Mucosa of stomach (tissue), 1 donor: Measurements from ENCODE around the gene PRRT1.

Experiments used
- H3K27me3 ChIP-seq: one replicate; pipeline ENCODE4 v1.7.0; 2013; ENCODE audit warnings: mild to moderate bottlenecking, low read length; ENCODE audit not compliant: control insufficient read depth, insufficient read depth
- H3K36me3 ChIP-seq: one replicate; pipeline ENCODE4 v1.7.0; 2013; ENCODE audit warnings: low read length; ENCODE audit not compliant: control insufficient read depth, insufficient read depth
- H3K4me1 ChIP-seq: one replicate; pipeline ENCODE4 v1.7.0; 2013; ENCODE audit warnings: mild to moderate bottlenecking, low read length; ENCODE audit not compliant: control insufficient read depth, insufficient read depth
- H3K4me3 ChIP-seq: one replicate; pipeline ENCODE4 v1.7.0; 2013; ENCODE audit warnings: low read length
- H3K9ac ChIP-seq: one replicate; pipeline ENCODE4 v1.7.0; 2013; ENCODE audit warnings: mild to moderate bottlenecking, low read length, moderate library complexity
- H3K9me3 ChIP-seq: one replicate; pipeline ENCODE4 v1.7.0; 2013; ENCODE audit warnings: mild to moderate bottlenecking, low read length, moderate library complexity; ENCODE audit not compliant: control insufficient read depth
- donor health status: Pancreatic carcinoma.

Gene PRRT1

GRCh38 chr6:32132110-32132509 lies 19.6 kb downstream of the PRRT1 start:
- Histone ChIP-seq H3K4me1 (peaks cover 18% of the 10 kb centered on the region), H3K36me3 (no peaks in the 10 kb centered on the region)

GRCh38 chr6:32131439-32131948 lies 20.2 kb downstream of the PRRT1 start:
- peaks cover 22% of the 10 kb centered on the region for H3K4me1 ChIP-seq
- no peaks in the 10 kb centered on the region for H3K27me3 ChIP-seq
- H3K9ac ChIP-seq = no peak overlapping the region
- H3K9me3 ChIP-seq = no peaks in the 10 kb centered on the region
- no peaks in the 10 kb centered on the region for H3K36me3 ChIP-seq
- H3K4me3 ChIP-seq = no peak overlapping the region

More at GRCh38 chr6:32132110-32132509, 19.6 kb downstream of the PRRT1 start:
- Histone ChIP-seq H3K9ac (no peak overlapping the region), H3K4me3 (no peak overlapping the region), H3K27me3 (no peaks in the 10 kb centered on the region), H3K9me3 (no peaks in the 10 kb centered on the region)

GRCh38 chr6:32129297-32130088 lies 22.2 kb downstream of the PRRT1 start:
- Histone ChIP-seq H3K36me3 (peaks cover 3% of the 10 kb centered on the region), H3K9ac (peak overlapping the region; percentile 56), H3K4me3 (peak overlapping the region; percentile 14), H3K27me3 (no peaks in the 10 kb centered on the region), H3K4me1 (peaks cover 22% of the 10 kb centered on the region), H3K9me3 (no peaks in the 10 kb centered on the region)

- H3K36me3 ChIP-seq = peaks cover 7% of the 10 kb centered on the region
- H3K27me3 ChIP-seq = no peaks in the 10 kb centered on the region
- peak overlapping the region; percentile 14 for H3K4me3 ChIP-seq
- peaks cover 22% of the 10 kb centered on the region for H3K4me1 ChIP-seq
- peak overlapping the region; percentile 56 for H3K9ac ChIP-seq
- no peaks in the 10 kb centered on the region for H3K9me3 ChIP-seq
Measured at GRCh38 chr6:32128751-32129296, 22.9 kb downstream of the PRRT1 start.

- Histone ChIP-seq H3K27me3 (no peaks in the 10 kb centered on the region), H3K4me1 (peaks cover 22% of the 10 kb centered on the region), H3K36me3 (peaks cover 7% of the 10 kb centered on the region), H3K4me3 (peak within 1 kb of the TSS; percentile 60), H3K9ac (peak within 1 kb of the TSS; percentile 87), H3K9me3 (no peaks in the 10 kb centered on the region)
Measured at GRCh38 chr6:32127717-32128592, 23.8 kb downstream of the PRRT1 start, which contains the start of gene ATF6B. Gene ATF6B (minus strand): TSS chr6:32128246. CDS start chr6:32128207, 39 bp downstream.

GRCh38 chr6:32127409-32127716 lies 24.4 kb downstream of the PRRT1 start:
- Histone ChIP-seq H3K9ac (peak overlapping the region; percentile 87), H3K4me1 (peaks cover 22% of the 10 kb centered on the region), H3K4me3 (peak overlapping the region; percentile 60), H3K36me3 (peaks cover 7% of the 10 kb centered on the region), H3K9me3 (no peaks in the 10 kb centered on the region), H3K27me3 (no peaks in the 10 kb centered on the region)

GRCh38 chr6:32126880-32127279 lies 24.9 kb downstream of the PRRT1 start:
- peaks cover 7% of the 10 kb centered on the region for H3K36me3 ChIP-seq
- H3K9me3 ChIP-seq = no peaks in the 10 kb centered on the region
- peaks cover 22% of the 10 kb centered on the region for H3K4me1 ChIP-seq
- peak overlapping the region; percentile 60 for H3K4me3 ChIP-seq
- no peaks in the 10 kb centered on the region for H3K27me3 ChIP-seq
- H3K9ac ChIP-seq = peak overlapping the region; percentile 87

- Histone ChIP-seq H3K4me1 (peaks cover 23% of the 10 kb centered on the region), H3K9me3 (no peaks in the 10 kb centered on the region), H3K4me3 (no peak overlapping the region), H3K36me3 (peaks cover 14% of the 10 kb centered on the region), H3K27me3 (no peaks in the 10 kb centered on the region), H3K9ac (no peak overlapping the region)
Measured at GRCh38 chr6:32123681-32124080, 28.1 kb downstream of the PRRT1 start.

- peaks cover 11% of the 10 kb centered on the region for H3K4me1 ChIP-seq
- H3K27me3 ChIP-seq = no peaks in the 10 kb centered on the region
- H3K36me3 ChIP-seq = peaks cover 26% of the 10 kb centered on the region
Measured at GRCh38 chr6:32120573-32121059, 31.1 kb downstream of the PRRT1 start.

GRCh38 chr6:32118782-32119628 lies 32.7 kb downstream of the PRRT1 start:
- Histone ChIP-seq H3K4me3 (no peak overlapping the region), H3K9ac (peak overlapping the region; percentile 32), H3K27me3 (no peaks in the 10 kb centered on the region), H3K36me3 (peaks cover 19% of the 10 kb centered on the region), H3K9me3 (no peaks in the 10 kb centered on the region), H3K4me1 (peaks cover 11% of the 10 kb centered on the region)

More at GRCh38 chr6:32120573-32121059, 31.1 kb downstream of the PRRT1 start:
- no peaks in the 10 kb centered on the region for H3K9me3 ChIP-seq
- H3K9ac ChIP-seq = no peak overlapping the region
- no peak overlapping the region for H3K4me3 ChIP-seq

- Histone ChIP-seq H3K4me3 (no peak overlapping the region), H3K36me3 (peaks cover 19% of the 10 kb centered on the region), H3K9me3 (no peaks in the 10 kb centered on the region), H3K4me1 (peaks cover 11% of the 10 kb centered on the region), H3K27me3 (no peaks in the 10 kb centered on the region), H3K9ac (no peak overlapping the region)
Measured at GRCh38 chr6:32117461-32117860, 34.3 kb downstream of the PRRT1 start.
